HG02970 (cell line): Measurements from ENCODE around the gene KIF1A.

Experiments
- ATAC-seq: cut with Tn5 transposase; IDR thresholded peaks from one replicate; pipeline ENCODE4 v1.9.1; 2021; ENCODE audit warnings: mild to moderate bottlenecking, moderate library complexity, moderate number of reproducible peaks; ENCODE audit not compliant: unreplicated experiment, low FRiP score

Gene KIF1A

GRCh38 chr2:240768216-240768615 lies 51.8 kb downstream of the KIF1A start:
- ATAC-seq, result no peak

- no peak for ATAC-seq
Measured at GRCh38 chr2:240767341-240767740, 52.7 kb downstream of the KIF1A start.

GRCh38 chr2:240766072-240766471 lies 53.9 kb downstream of the KIF1A start:
- ATAC-seq, result no peak

- ATAC-seq, result no peak
Measured at GRCh38 chr2:240765007-240765406, 55.0 kb downstream of the KIF1A start.

GRCh38 chr2:240764605-240765004 lies 55.4 kb downstream of the KIF1A start:
- ATAC-seq, result no peak

GRCh38 chr2:240762971-240763370 lies 57.0 kb downstream of the KIF1A start:
- ATAC-seq, result no peak

GRCh38 chr2:240762249-240762648 lies 57.8 kb downstream of the KIF1A start:
- no peak for ATAC-seq

GRCh38 chr2:240760576-240761246 lies 59.3 kb downstream of the KIF1A start:
- ATAC-seq, result no peak

- no peak for ATAC-seq
Measured at GRCh38 chr2:240760121-240760520, 59.9 kb downstream of the KIF1A start.

GRCh38 chr2:240759459-240759858 lies 60.6 kb downstream of the KIF1A start:
- ATAC-seq, result no peak

GRCh38 chr2:240757086-240757614 lies 62.9 kb downstream of the KIF1A start:
- ATAC-seq, result no peak

GRCh38 chr2:240752209-240752608 lies 67.8 kb downstream of the KIF1A start:
- no peak for ATAC-seq

- ATAC-seq, result no peak
Measured at GRCh38 chr2:240750409-240750808, 69.6 kb downstream of the KIF1A start.

- ATAC-seq, result no peak
Measured at GRCh38 chr2:240749516-240749915, 70.5 kb downstream of the KIF1A start.

GRCh38 chr2:240747256-240747655 lies 72.8 kb downstream of the KIF1A start:
- no peak for ATAC-seq

- ATAC-seq, result no peak
Measured at GRCh38 chr2:240746671-240747070, 73.3 kb downstream of the KIF1A start.

- ATAC-seq, result no peak
Measured at GRCh38 chr2:240745962-240746361, 74.1 kb downstream of the KIF1A start.

GRCh38 chr2:240745456-240745855 lies 74.6 kb downstream of the KIF1A start:
- no peak for ATAC-seq

GRCh38 chr2:240742602-240743095 lies 77.4 kb downstream of the KIF1A start:
- no peak for ATAC-seq

- ATAC-seq, result no peak
Measured at GRCh38 chr2:240741091-240741490, 78.9 kb downstream of the KIF1A start.

- ATAC-seq, result no peak
Measured at GRCh38 chr2:240739797-240740196, 80.2 kb downstream of the KIF1A start.

GRCh38 chr2:240737958-240738357 lies 82.1 kb downstream of the KIF1A start:
- ATAC-seq, result no peak
